ENCODE data around the gene NAA25. TPM values are rescaled to one million over a fixed set of nuclear protein-coding genes. Genes with fewer than 3 reads are reported as not detected.

The NAA25 gene
- total RNA-seq, 4 donors from 2014 or later = 5.3 to 57.4 (median 33.9) TPM

DNA sequence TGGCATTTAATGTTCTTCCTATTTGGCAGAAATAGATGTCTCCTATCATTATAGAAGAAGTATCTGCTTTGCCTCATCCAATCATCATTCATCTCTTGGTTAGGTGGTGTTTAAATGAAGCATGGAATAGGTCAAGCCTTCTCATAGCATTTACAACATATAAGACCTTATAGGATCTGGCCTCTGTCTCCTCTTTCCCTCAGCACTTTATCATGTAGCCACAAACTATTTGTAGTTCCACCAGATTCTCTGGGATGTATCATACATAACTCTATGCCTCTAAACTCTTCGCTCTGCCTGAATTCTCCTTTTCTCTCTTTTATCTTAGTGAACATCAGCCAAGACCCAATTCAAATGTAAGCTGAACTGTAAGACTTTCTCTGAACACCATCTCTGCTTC lies 20.7 kb downstream of the NAA25 start:
- no peak for DNase-seq
- Histone ChIP-seq H3K27me3 (no peaks in the 10 kb centered on the region), H3K9me3 (no peaks in the 10 kb centered on the region), H3K4me1 (no peaks in the 10 kb centered on the region), H3K27ac (no peak overlapping the region), H3K36me3 (no peaks in the 10 kb centered on the region), H3K4me3 (no peak overlapping the region)
- intact Hi-C loops (cut with DNase I; ENCODE audit: low total_unique reads) = no loop called here
- TF ChIP-seq POLR2A (IDR thresholded peaks at IDR 0.05) = no peak
- TF ChIP-seq, protein P1, sequence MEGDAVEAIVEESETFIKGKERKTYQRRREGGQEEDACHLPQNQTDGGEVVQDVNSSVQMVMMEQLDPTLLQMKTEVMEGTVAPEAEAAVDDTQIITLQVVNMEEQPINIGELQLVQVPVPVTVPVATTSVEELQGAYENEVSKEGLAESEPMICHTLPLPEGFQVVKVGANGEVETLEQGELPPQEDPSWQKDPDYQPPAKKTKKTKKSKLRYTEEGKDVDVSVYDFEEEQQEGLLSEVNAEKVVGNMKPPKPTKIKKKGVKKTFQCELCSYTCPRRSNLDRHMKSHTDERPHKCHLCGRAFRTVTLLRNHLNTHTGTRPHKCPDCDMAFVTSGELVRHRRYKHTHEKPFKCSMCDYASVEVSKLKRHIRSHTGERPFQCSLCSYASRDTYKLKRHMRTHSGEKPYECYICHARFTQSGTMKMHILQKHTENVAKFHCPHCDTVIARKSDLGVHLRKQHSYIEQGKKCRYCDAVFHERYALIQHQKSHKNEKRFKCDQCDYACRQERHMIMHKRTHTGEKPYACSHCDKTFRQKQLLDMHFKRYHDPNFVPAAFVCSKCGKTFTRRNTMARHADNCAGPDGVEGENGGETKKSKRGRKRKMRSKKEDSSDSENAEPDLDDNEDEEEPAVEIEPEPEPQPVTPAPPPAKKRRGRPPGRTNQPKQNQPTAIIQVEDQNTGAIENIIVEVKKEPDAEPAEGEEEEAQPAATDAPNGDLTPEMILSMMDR (IDR thresholded peaks at IDR 0.05) = no peak

DNA sequence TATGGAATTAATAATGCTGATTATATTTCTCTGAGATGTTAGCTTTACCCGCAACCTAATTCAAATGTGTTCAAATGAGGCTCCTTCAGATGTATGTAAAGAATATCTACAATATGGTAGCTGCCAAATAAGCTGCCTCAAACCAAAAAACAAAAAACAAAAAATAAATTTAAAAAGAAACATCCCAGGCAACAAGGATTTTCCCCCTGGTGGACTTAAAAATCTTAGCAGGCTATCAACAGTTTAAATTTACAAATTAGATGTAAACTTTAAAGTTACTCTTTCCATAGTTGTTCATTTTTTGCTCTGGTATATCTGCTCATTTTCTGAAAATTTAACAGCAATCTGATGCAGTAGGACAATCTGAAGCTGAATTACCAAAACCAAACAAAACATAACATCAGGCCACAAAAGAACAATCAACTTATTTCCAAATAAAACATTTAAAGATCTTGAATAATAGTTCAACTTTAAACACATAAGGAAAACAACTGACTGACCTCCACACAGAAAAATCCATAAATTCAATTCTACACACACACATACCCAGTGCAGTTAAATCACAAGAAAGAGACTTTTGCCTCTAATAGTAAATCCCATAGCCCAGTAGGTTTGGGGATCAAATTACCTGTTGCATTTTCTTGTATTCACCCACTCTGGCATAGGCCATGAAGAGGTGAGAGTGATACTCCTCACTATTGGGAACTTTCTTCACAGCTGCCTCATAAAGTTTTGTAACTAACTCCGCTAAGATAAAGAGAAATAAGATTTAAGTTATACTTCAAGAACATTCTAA lies 21.3 kb downstream of the NAA25 start:
- Histone ChIP-seq H3K4me1 (no peaks in the 10 kb centered on the region), H3K4me3 (no peak overlapping the region), H3K36me3 (no peaks in the 10 kb centered on the region), H3K27me3 (no peaks in the 10 kb centered on the region), H3K27ac (no peak overlapping the region), H3K9me3 (no peaks in the 10 kb centered on the region)
- TF ChIP-seq POLR2A (IDR thresholded peaks at IDR 0.05) = no peak
- TF ChIP-seq, protein P1 (IDR thresholded peaks at IDR 0.05) = no peak
- intact Hi-C loops (cut with DNase I; ENCODE audit: low total_unique reads) = no loop called here
- no peak for DNase-seq

DNA sequence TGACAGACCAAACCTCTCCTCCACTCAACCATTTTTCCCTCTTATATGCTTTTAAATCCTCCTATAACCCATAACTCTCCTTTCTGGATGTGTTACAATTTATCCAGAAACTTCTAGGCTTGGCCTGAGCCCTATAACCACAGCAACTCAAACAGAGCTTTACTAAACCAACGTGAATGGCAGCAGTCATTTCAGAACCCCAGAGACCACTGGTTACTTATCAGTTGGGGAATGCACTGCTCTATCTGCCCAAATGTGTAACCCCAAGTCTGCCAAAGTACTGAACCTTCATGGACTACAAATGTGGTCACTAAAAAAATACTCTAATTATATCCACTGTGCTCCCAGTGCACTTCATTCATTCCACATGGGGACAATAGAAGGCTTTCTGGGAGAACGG lies 42.0 kb downstream of the NAA25 start:
- Histone ChIP-seq H3K36me3 (no peaks in the 10 kb centered on the region), H3K4me3 (no peak overlapping the region), H3K4me1 (no peaks in the 10 kb centered on the region), H3K9me3 (no peaks in the 10 kb centered on the region), H3K27ac (no peak overlapping the region), H3K27me3 (no peaks in the 10 kb centered on the region)
- intact Hi-C loops (cut with DNase I; ENCODE audit: low total_unique reads) = no loop called here
- no peak for TF ChIP-seq POLR2A (IDR thresholded peaks at IDR 0.05)
- TF ChIP-seq, protein P1 (IDR thresholded peaks at IDR 0.05) = no peak
- DNase-seq = no peak

DNA sequence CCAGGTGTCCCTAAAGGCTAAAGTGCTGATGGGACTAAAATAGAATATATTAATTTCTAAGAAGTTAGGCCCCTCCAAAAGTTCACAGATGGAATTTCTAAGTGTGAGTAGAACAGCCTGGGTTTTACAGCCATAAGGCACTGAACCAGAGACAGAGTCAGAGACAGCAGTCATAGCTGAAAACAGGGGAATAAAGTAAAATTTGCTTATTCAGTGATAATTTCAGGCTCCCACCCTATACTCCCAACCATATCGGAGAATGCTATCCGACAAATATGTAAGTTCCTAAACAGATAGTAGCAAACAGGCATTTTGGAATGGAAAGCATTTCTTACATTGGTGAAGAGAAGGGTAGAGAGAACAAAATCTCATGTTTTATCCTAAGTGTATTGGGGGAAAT lies 45.3 kb downstream of the NAA25 start:
- no peaks in the 10 kb centered on the region for H3K9me3 ChIP-seq
- H3K4me3 ChIP-seq = no peak overlapping the region
- DNase-seq = no peak
- no peak overlapping the region for H3K27ac ChIP-seq
- H3K27me3 ChIP-seq = no peaks in the 10 kb centered on the region
- no peaks in the 10 kb centered on the region for H3K4me1 ChIP-seq
- intact Hi-C loops (cut with DNase I; ENCODE audit: low total_unique reads) = no loop called here
- no peaks in the 10 kb centered on the region for H3K36me3 ChIP-seq
- no peak for TF ChIP-seq POLR2A (IDR thresholded peaks at IDR 0.05)
- TF ChIP-seq, protein P1 (IDR thresholded peaks at IDR 0.05) = no peak

DNA sequence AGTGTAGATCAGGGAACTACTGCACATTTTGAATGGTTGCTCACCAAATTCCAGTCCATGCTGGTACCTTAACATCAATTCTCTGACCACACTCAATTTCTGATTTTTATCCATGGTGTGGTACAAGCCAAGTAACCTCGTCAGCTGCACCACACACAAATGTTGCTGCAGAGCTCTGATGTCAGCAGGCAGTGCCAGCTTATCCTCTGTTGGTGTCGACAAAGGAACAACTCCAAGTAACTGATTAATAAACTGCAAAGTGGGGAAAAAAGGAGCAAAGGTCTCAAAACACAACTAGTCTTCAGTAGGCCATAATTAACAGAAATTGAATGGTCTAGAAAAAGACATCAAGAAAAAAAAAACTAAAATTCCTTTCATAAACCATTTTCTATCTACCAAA lies 47.4 kb downstream of the NAA25 start:
- H3K4me3 ChIP-seq = no peak overlapping the region
- no peaks in the 10 kb centered on the region for H3K9me3 ChIP-seq
- no peak for DNase-seq
- intact Hi-C loops (cut with DNase I; ENCODE audit: low total_unique reads) = no loop called here
- H3K36me3 ChIP-seq = no peaks in the 10 kb centered on the region
- no peaks in the 10 kb centered on the region for H3K4me1 ChIP-seq
- TF ChIP-seq POLR2A (IDR thresholded peaks at IDR 0.05) = peak in 1 of 2 donors; percentile 6
- TF ChIP-seq, protein P1 (IDR thresholded peaks at IDR 0.05) = no peak
- no peaks in the 10 kb centered on the region for H3K27me3 ChIP-seq
- no peak overlapping the region for H3K27ac ChIP-seq
